Fibroblast of lung (primary cell): ENCODE results near the gene SCFD2. TPM values are rescaled to one million over a fixed set of nuclear protein-coding genes. Genes with fewer than 3 reads are reported as not detected.
A peak's percentile ranks its signal among the peaks of the same experiment; 100 is the strongest.

ENCODE experiments used
- DNase-seq, 2 donors: peaks; one replicate each; pipeline versions ENCODE4 v3.0.0 to v3.0.0-alpha.2; 2010; ENCODE audit warnings: low read depth in 2 of 2
- H2AFZ ChIP-seq: 2 replicates; pipeline ENCODE4 v1.5.1; 2012; ENCODE audit warnings: low read length, control low read depth, inconsistent platforms
- H3K27ac ChIP-seq: 2 replicates; pipeline ENCODE4 v1.5.1; 2011; ENCODE audit warnings: low read length, control low read depth; ENCODE audit not compliant: insufficient read depth
- H3K27me3 ChIP-seq: 2 replicates; pipeline ENCODE4 v1.5.1; 2011; ENCODE audit warnings: mild to moderate bottlenecking, low read length; ENCODE audit not compliant: control insufficient read depth, insufficient read depth
- H3K36me3 ChIP-seq: 2 replicates; pipeline ENCODE4 v1.5.1; 2011; ENCODE audit warnings: low read length; ENCODE audit not compliant: control insufficient read depth, insufficient read depth
- H3K4me1 ChIP-seq: 2 replicates; pipeline ENCODE4 v1.5.1; 2011; ENCODE audit warnings: low read length; ENCODE audit not compliant: control insufficient read depth, insufficient read depth; ENCODE audit errors: extremely low read depth
- H3K4me2 ChIP-seq: 2 replicates; pipeline ENCODE4 v1.5.1; 2011; ENCODE audit warnings: low read length, control low read depth; ENCODE audit not compliant: insufficient read depth; ENCODE audit errors: extremely low read depth
- H3K4me3 ChIP-seq, 4 experiments: fragments of 200-600 bp in 1 of 4; sonication (generic) in 1 of 4; replicated peaks in 1 of 4; 2 replicates each; pipeline ENCODE4 v1.5.1; 2011 to 2016; ENCODE audit warnings: low read length in 4 of 4, low read depth in 3 of 4, mild to moderate bottlenecking in 3 of 4, control low read depth in 2 of 4, inconsistent platforms in 1 of 4, mixed read lengths in 1 of 4; ENCODE audit not compliant: insufficient read depth in 1 of 4; ENCODE audit errors: control extremely low read depth in 1 of 4
- H3K79me2 ChIP-seq: 2 replicates; pipeline ENCODE4 v1.5.1; 2012; ENCODE audit warnings: mild to moderate bottlenecking, low read length, inconsistent platforms; ENCODE audit not compliant: control insufficient read depth, insufficient read depth
- H3K9ac ChIP-seq: 2 replicates; pipeline ENCODE4 v1.5.1; 2011; ENCODE audit warnings: mild to moderate bottlenecking, low read length, control low read depth; ENCODE audit not compliant: insufficient read depth
- H3K9me3 ChIP-seq: 2 replicates; pipeline ENCODE4 v1.5.1; 2012; ENCODE audit warnings: low read depth, low read length; ENCODE audit not compliant: control insufficient read depth, insufficient read depth
- H4K20me1 ChIP-seq: 2 replicates; pipeline ENCODE4 v1.5.1; 2011; ENCODE audit warnings: low read length; ENCODE audit not compliant: control insufficient read depth, insufficient read depth; ENCODE audit errors: extremely low read depth
- CTCF ChIP-seq, 2 donors: IDR thresholded peaks in 1 of 2; conservative IDR thresholded peaks in 1 of 2; 1 replicate in 1 of 2; 2 replicates in 1 of 2; pipeline ENCODE4 v1.5.1; 2011 to 2012; ENCODE audit warnings: low read length in 2 of 2, control low read depth in 1 of 2, inconsistent platforms in 1 of 2, low read depth in 1 of 2, mild to moderate bottlenecking in 1 of 2
- EZH2 ChIP-seq: IDR thresholded peaks from 2 replicates; pipeline ENCODE4 v1.5.1; 2012; ENCODE audit warnings: low read length, control low read depth, mild to moderate bottlenecking; ENCODE audit errors: missing control alignments
- polyA plus RNA-seq, 2 donors: library from polyadenylated mRNA; depleted of rRNA in 1 of 2; stranded (reverse) in 1 of 2; unstranded in 1 of 2; fragments of >200 nt; gene quantifications; 2 replicates each; pipeline ENCODE4 v1.2.1, GENCODE V29; 2011 to 2012; ENCODE audit warnings: missing spikeins in 1 of 2
- total RNA-seq: library from RNA; depleted of rRNA; stranded (reverse); fragments of >200 nt; gene quantifications from 2 replicates; pipeline ENCODE4 v1.2.1, GENCODE V29; 2014

The SCFD2 gene
- total and polyA plus RNA-seq, 2 donors (not counting 1 experiment from before 2014, with no cell fraction given), result 16.2 to 23.1 TPM

DNA sequence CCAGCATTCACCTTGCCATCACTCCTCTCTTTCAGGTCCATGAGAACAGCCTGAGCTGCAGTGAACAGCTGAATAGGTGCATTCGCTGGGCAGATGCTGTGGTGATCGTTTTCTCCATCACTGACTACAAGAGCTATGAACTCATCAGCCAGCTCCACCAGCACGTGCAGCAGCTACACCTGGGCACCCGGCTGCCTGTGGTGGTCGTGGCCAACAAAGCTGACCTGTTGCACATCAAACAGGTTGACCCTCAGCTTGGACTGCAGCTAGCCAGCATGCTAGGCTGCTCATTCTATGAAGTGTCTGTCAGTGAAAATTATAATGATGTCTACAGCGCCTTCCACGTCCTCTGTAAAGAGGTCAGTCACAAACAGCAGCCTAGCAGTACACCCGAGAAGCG lies 500.6 kb downstream of the SCFD2 start:
- no peaks in the 10 kb centered on the region for H3K36me3 ChIP-seq
- no peak overlapping the region for H2AFZ ChIP-seq
- no peak for TF ChIP-seq EZH2
- no peak for TF ChIP-seq CTCF (conservative IDR thresholded peaks at IDR 0.05 in 1 of 2, IDR thresholded peaks at IDR 0.05 in 1 of 2; ENCODE audit: low read depth in 1 of 2, low read length in 2 of 2)
- no peak overlapping the region for H3K4me2 ChIP-seq
- H3K9me3 ChIP-seq, result no peaks in the 10 kb centered on the region
- H3K79me2 ChIP-seq, result no peaks in the 10 kb centered on the region
- peaks cover 11% of the 10 kb centered on the region for H3K27me3 ChIP-seq
- DNase-seq, result no peak
- no peak overlapping the region for H3K9ac ChIP-seq
- H4K20me1 ChIP-seq, result no peaks in the 10 kb centered on the region
- peaks cover 7% of the 10 kb centered on the region for H3K4me1 ChIP-seq
- H3K27ac ChIP-seq, result no peak overlapping the region
- no peak overlapping the region for H3K4me3 ChIP-seq

DNA sequence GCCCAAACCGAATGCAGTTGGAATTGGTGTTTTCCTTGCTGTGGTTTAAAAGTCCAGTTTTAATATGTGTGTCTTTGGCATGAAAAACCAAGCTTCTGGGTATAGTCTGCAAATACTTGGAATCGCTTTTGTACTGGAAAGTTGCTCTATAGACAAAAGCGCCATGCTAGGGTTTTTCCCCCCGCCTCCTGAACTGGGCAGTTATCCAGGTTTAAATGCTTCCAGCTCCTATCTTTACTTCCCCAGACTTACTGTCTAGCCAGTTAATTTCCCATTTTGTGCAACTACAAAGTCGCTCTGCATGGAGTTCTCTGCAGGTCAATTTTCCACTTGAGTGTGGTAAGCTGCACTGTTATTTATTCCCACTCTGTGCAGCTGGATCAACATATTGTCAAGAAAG lies 501.1 kb downstream of the SCFD2 start:
- H3K9me3 ChIP-seq, result no peaks in the 10 kb centered on the region
- H3K4me1 ChIP-seq, result peaks cover 7% of the 10 kb centered on the region
- no peak overlapping the region for H3K9ac ChIP-seq
- no peak overlapping the region for H3K4me2 ChIP-seq
- no peaks in the 10 kb centered on the region for H4K20me1 ChIP-seq
- no peak overlapping the region for H2AFZ ChIP-seq
- H3K27me3 ChIP-seq, result peaks cover 11% of the 10 kb centered on the region
- peak; percentile 26 to 71 for DNase-seq
- no peak overlapping the region for H3K27ac ChIP-seq
- H3K36me3 ChIP-seq, result no peaks in the 10 kb centered on the region
- no peak overlapping the region for H3K4me3 ChIP-seq
- TF ChIP-seq EZH2, result no peak
- no peak for TF ChIP-seq CTCF (conservative IDR thresholded peaks at IDR 0.05 in 1 of 2, IDR thresholded peaks at IDR 0.05 in 1 of 2; ENCODE audit: low read depth in 1 of 2, low read length in 2 of 2)
- no peaks in the 10 kb centered on the region for H3K79me2 ChIP-seq

GRCh38 chr4:52863324-52863723 lies 502.5 kb downstream of the SCFD2 start:
- H3K4me3 ChIP-seq, result peak overlapping the region in 2 of 4 experiments; percentile 40 to 67
- H3K4me2 ChIP-seq, result peak overlapping the region; percentile 77
- TF ChIP-seq CTCF (conservative IDR thresholded peaks at IDR 0.05 in 1 of 2, IDR thresholded peaks at IDR 0.05 in 1 of 2; ENCODE audit: low read depth in 1 of 2, low read length in 2 of 2) (no peak), EZH2 (no peak)
- H3K9ac ChIP-seq, result no peak overlapping the region
- peaks cover 11% of the 10 kb centered on the region for H3K27me3 ChIP-seq
- no peak overlapping the region for H2AFZ ChIP-seq
- H3K27ac ChIP-seq, result no peak overlapping the region
- H3K9me3 ChIP-seq, result no peaks in the 10 kb centered on the region
- DNase-seq, result peak in 1 of 2 donors; percentile 14
- H3K4me1 ChIP-seq, result peaks cover 2% of the 10 kb centered on the region
- no peaks in the 10 kb centered on the region for H4K20me1 ChIP-seq
- H3K79me2 ChIP-seq, result no peaks in the 10 kb centered on the region
- H3K36me3 ChIP-seq, result no peaks in the 10 kb centered on the region
